Stomach (tissue), 4 donors: ENCODE results near the gene DCDC2B.

Experiments used
- CTCF ChIP-seq, 7 experiments: fragments of 450-650 bp in 4 of 7; fragments of 200-600 bp in 3 of 7; sonication (generic) in 3 of 7; IDR thresholded peaks; one replicate each; pipeline ENCODE4 v1.5.1; 2016 to 2019; ENCODE audit warnings: antibody characterized with exemption in 7 of 7, control low read depth in 2 of 7, mild to moderate bottlenecking in 1 of 7
- EP300 ChIP-seq: sonication (generic); formaldehyde crosslinking; IDR thresholded peaks from one replicate; pipeline ENCODE4 v1.6.1; 2017; ENCODE audit warnings: antibody characterized with exemption

GRCh38 chr1:32204943-32205361, 3.9 kb upstream of the DCDC2B start:
- TF ChIP-seq CTCF (IDR thresholded peaks at IDR 0.05) (no peak), EP300 (no peak)
